ENCODE results near the gene DNAH9. TPM values are rescaled to one million over a fixed set of nuclear protein-coding genes. Genes with fewer than 3 reads are reported as not detected.

The DNAH9 gene
- total RNA-seq, 1 donor: not detected

- DNase-seq (ENCODE audit: low read depth): peak; percentile 11
- TF ChIP-seq, protein P1, sequence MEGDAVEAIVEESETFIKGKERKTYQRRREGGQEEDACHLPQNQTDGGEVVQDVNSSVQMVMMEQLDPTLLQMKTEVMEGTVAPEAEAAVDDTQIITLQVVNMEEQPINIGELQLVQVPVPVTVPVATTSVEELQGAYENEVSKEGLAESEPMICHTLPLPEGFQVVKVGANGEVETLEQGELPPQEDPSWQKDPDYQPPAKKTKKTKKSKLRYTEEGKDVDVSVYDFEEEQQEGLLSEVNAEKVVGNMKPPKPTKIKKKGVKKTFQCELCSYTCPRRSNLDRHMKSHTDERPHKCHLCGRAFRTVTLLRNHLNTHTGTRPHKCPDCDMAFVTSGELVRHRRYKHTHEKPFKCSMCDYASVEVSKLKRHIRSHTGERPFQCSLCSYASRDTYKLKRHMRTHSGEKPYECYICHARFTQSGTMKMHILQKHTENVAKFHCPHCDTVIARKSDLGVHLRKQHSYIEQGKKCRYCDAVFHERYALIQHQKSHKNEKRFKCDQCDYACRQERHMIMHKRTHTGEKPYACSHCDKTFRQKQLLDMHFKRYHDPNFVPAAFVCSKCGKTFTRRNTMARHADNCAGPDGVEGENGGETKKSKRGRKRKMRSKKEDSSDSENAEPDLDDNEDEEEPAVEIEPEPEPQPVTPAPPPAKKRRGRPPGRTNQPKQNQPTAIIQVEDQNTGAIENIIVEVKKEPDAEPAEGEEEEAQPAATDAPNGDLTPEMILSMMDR (IDR thresholded peaks at IDR 0.05; ENCODE audit: insufficient read depth, low read depth, low read length): peak; percentile 40
- no peak overlapping the region for H3K4me3 ChIP-seq (ENCODE audit: low read depth, low read length)
Measured at GRCh38 chr17:11980813-11981212, 382.5 kb downstream of the DNAH9 start.

- no peak for DNase-seq (ENCODE audit: low read depth)
- no peak overlapping the region for H3K4me3 ChIP-seq (ENCODE audit: low read depth, low read length)
- TF ChIP-seq, protein P1 (IDR thresholded peaks at IDR 0.05; ENCODE audit: insufficient read depth, low read depth, low read length): no peak
Measured at GRCh38 chr17:11981862-11982261, 383.6 kb downstream of the DNAH9 start.

DNA sequence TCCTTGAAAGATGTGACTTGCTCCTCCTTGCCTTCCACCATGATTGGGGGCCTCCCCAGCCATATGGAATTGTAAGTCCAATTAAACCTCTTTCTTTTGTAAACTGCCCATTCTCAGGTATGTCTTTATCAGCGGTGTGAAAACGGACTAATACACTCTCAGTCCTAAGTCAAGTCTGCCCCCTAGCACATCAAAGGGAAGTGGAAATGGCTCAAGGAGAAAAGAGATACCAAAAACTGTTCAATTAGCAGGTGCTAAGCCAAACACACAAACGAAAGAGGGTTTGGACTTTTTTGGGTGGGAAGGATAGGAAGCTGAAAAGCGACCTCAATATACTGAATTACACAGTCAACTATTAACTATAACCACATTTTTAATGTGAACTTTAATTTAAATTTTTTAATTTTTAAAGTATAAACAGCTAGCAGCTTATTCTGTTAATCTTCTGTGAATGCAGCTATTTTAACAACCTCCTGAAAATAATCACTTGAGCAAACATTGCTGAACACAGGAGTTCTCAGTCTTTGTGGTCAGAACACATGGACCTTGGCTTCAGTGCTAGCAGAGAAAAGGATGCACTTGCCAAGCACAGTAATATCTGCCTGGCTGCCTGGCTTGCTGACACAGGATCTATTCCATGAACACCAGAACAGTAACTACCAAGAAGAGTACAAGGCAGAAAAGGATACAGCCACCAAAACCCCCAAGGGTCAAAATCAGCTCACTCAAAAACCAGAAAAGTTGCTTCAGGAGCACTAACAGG is 388.1 kb downstream of the DNAH9 start:
- H3K4me3 ChIP-seq (ENCODE audit: low read depth, low read length): no peak overlapping the region
- TF ChIP-seq, protein P1 (IDR thresholded peaks at IDR 0.05; ENCODE audit: insufficient read depth, low read depth, low read length): no peak
- DNase-seq (ENCODE audit: low read depth): no peak

DNA sequence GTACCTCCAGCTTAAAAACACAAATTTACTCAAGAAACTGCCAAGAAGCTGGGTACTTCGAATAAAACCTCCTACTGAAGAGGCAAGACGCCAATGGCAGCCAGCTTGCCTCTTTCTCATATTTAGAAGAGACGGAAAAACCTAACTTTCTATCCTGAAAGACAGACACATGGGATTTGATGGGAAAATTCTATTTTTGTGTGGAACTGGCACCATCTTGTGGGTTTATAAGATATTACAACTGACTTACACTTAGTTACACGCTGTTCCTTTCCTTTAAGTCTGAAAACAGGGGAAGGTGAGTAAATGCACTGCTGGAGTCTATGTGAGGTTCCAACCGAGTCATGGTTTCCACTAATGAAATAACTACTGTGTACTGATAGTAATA is 388.7 kb downstream of the DNAH9 start:
- TF ChIP-seq, protein P1 (IDR thresholded peaks at IDR 0.05; ENCODE audit: insufficient read depth, low read depth, low read length): peak; percentile 60
- no peak overlapping the region for H3K4me3 ChIP-seq (ENCODE audit: low read depth, low read length)

DNA sequence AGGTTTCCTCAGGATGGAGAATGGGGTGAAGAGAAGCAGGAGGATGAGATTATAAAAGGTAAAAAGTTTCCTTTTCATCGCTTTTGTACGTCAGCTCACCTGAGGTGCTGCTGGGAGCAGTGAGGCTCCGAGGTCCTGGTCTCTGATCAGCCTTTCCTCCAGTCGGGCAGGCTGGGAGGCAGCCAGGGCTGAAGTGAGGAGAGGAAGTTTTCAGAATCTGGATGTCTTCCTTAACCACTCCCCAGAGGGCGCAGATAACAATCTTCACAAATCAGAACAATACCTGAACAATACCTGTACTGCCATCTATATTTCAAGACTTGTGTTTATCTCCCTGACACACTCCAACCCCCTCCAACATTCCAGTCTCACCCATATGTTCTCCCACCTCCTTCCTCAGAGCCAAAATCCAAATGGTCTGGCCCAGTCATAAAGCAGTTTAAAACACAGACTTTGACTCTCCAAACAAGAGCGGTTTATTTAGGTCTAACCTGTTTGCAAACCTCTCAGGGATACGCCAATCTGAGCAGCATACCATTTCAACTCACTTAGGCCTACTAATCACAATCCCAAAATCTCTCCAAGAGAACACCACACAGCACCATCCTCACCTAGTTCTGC is 392.2 kb downstream of the DNAH9 start:
- H3K4me3 ChIP-seq (ENCODE audit: low read depth, low read length): no peak overlapping the region
- no peak for DNase-seq (ENCODE audit: low read depth)
- TF ChIP-seq, protein P1 (IDR thresholded peaks at IDR 0.05; ENCODE audit: insufficient read depth, low read depth, low read length): no peak

More for the DNA sequence above, 388.7 kb downstream of the DNAH9 start:
- DNase-seq (ENCODE audit: low read depth): peak; percentile 57

- TF ChIP-seq, protein P1 (IDR thresholded peaks at IDR 0.05; ENCODE audit: insufficient read depth, low read depth, low read length): no peak
- no peak for DNase-seq (ENCODE audit: low read depth)
- H3K4me3 ChIP-seq (ENCODE audit: low read depth, low read length): no peak overlapping the region
Measured at GRCh38 chr17:11991461-11991860, 393.2 kb downstream of the DNAH9 start.

All from fibroblast of villous mesenchyme (primary cell).